Neural progenitor cell (in vitro differentiated cells): ENCODE measurements around the gene PLEKHG5.

Source experiments
- EZH2phosphoT487 ChIP-seq: fragments of 200-600 bp; sonication (generic); IDR thresholded peaks from 2 replicates; pipeline ENCODE4 v1.6.1; 2017; ENCODE audit warnings: antibody characterized with exemption
- TF ChIP-seq, protein P1 (sequence below): fragments of 200-600 bp; sonication (generic); IDR thresholded peaks from 2 replicates; pipeline ENCODE4 v1.5.1; 2017; ENCODE audit warnings: antibody characterized with exemption, mild to moderate bottlenecking

DNA sequence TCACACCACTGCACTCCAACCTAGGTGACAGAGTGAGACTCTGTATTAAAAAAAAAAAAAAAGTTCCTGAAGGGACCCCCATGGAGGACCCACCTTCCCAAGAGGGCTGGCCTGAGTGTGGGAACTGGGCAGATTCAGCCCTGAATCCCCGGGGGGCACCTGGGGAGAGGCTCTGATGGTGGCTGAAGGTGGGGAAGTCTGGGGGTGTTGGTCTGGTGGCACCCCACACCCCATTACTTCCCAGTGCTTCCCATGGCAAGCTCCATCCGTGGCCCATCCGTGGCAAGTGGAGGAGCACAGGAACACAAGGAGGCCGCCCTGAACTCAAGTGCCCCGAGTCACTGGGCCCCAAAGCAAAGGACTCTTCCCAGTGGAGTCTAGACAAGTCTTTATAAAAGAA, 24.7 kb downstream of the PLEKHG5 start:
- TF ChIP-seq, protein P1, sequence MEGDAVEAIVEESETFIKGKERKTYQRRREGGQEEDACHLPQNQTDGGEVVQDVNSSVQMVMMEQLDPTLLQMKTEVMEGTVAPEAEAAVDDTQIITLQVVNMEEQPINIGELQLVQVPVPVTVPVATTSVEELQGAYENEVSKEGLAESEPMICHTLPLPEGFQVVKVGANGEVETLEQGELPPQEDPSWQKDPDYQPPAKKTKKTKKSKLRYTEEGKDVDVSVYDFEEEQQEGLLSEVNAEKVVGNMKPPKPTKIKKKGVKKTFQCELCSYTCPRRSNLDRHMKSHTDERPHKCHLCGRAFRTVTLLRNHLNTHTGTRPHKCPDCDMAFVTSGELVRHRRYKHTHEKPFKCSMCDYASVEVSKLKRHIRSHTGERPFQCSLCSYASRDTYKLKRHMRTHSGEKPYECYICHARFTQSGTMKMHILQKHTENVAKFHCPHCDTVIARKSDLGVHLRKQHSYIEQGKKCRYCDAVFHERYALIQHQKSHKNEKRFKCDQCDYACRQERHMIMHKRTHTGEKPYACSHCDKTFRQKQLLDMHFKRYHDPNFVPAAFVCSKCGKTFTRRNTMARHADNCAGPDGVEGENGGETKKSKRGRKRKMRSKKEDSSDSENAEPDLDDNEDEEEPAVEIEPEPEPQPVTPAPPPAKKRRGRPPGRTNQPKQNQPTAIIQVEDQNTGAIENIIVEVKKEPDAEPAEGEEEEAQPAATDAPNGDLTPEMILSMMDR = no peak
- TF ChIP-seq EZH2phosphoT487 = no peak
